ENCODE results near the gene PHACTR4.

DNA sequence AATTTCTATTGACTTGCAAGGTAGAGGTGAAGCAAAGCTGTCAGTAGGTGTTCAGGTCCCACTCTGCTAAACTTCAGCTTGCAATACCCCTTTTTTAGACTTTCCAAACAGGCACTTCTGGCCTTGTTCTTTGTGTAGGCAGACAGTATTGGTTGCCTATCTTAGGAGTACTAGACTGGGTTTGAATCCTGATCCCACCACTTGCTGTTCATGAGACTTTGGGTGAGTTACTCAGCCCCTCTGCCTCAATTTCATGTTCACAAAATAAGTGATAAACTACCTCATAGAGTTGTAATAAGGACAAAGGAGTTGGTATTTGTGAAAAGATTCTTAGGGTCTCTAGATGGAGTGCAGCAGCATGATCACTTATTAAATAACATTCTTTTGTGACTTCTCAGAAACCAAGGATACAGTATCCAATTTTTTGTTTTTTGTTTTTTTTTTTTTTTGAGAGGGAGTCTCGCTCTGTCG, 141.5 kb downstream of the PHACTR4 start:
- TF ChIP-seq, protein P1, sequence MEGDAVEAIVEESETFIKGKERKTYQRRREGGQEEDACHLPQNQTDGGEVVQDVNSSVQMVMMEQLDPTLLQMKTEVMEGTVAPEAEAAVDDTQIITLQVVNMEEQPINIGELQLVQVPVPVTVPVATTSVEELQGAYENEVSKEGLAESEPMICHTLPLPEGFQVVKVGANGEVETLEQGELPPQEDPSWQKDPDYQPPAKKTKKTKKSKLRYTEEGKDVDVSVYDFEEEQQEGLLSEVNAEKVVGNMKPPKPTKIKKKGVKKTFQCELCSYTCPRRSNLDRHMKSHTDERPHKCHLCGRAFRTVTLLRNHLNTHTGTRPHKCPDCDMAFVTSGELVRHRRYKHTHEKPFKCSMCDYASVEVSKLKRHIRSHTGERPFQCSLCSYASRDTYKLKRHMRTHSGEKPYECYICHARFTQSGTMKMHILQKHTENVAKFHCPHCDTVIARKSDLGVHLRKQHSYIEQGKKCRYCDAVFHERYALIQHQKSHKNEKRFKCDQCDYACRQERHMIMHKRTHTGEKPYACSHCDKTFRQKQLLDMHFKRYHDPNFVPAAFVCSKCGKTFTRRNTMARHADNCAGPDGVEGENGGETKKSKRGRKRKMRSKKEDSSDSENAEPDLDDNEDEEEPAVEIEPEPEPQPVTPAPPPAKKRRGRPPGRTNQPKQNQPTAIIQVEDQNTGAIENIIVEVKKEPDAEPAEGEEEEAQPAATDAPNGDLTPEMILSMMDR (IDR thresholded peaks at IDR 0.05), result no peak
- no peak for TF ChIP-seq POLR2A (IDR thresholded peaks at IDR 0.05)
- no peak for TF ChIP-seq POLR2AphosphoS5 (IDR thresholded peaks at IDR 0.05)
- TF ChIP-seq EP300 (IDR thresholded peaks at IDR 0.05), result no peak

Measured in sigmoid colon (tissue), 4 donors.